Adrenal gland (tissue), 5 donors: ENCODE measurements around the gene F5.

Experiments
- POLR2A ChIP-seq, 2 donors: fragments of 450-650 bp; IDR thresholded peaks; one replicate each; pipeline ENCODE4 v1.6.1; 2017; ENCODE audit warnings: antibody characterized with exemption in 2 of 2, mild to moderate bottlenecking in 2 of 2, moderate library complexity in 1 of 2
- TF ChIP-seq, protein P1 (sequence below), 6 experiments: fragments of 450-650 bp in 4 of 6; fragments of 200-600 bp in 2 of 6; sonication (generic) in 1 of 6; IDR thresholded peaks; 1 replicate in 5 of 6; 2 replicates in 1 of 6; pipeline versions ENCODE4 v1.5.1 to v1.8.0; 2016 to 2021; ENCODE audit warnings: antibody characterized with exemption in 6 of 6, mild to moderate bottlenecking in 2 of 6, moderate library complexity in 1 of 6
- donor health status: DM: no; HTN: no; CAD: no.

DNA sequence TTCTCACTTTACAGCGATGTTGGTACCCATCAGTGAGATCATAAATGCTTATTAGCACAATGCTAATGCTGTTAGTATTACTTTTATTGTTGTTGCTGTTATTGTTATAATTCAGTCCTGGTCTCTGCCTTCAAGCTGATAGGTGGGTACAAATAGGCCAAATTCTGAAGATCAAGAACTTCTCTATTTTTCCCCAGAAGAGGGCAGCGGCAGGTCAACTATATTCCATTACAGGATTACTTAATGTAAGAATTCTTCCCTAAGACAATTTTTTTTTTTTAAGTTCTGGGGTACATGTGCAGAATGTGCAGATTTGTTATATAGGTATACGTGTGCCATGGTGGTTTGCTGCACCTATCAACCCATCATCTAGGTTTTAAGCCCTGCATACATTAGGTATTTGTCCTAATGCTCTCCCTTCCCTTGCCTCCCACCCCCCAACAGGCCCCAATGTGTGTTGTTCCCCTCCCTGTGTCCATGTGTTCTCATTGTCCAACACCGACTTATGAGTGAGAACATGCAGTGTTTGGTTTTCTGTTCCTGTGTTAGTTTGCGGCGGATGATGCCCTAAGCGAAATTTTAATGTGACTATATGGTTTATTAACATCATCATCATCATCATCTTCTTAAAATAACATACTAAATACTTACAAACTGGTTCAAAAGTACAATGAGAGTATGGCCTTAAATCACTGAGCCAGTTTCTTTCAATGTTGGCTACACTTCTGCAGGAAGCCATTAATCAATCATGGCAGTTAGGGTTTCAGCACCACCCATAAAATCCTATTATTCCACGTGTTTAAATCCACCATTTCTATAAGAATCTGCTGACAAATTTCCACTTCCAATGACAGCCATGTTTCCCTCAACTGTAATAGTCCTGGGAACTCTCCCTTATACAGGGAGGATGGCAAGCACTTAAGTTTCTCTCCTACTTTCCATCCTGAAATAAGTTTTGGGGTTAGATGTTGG, 119.7 kb downstream of the F5 start:
- no peak for TF ChIP-seq POLR2A (IDR thresholded peaks at IDR 0.05)
- TF ChIP-seq, protein P1, sequence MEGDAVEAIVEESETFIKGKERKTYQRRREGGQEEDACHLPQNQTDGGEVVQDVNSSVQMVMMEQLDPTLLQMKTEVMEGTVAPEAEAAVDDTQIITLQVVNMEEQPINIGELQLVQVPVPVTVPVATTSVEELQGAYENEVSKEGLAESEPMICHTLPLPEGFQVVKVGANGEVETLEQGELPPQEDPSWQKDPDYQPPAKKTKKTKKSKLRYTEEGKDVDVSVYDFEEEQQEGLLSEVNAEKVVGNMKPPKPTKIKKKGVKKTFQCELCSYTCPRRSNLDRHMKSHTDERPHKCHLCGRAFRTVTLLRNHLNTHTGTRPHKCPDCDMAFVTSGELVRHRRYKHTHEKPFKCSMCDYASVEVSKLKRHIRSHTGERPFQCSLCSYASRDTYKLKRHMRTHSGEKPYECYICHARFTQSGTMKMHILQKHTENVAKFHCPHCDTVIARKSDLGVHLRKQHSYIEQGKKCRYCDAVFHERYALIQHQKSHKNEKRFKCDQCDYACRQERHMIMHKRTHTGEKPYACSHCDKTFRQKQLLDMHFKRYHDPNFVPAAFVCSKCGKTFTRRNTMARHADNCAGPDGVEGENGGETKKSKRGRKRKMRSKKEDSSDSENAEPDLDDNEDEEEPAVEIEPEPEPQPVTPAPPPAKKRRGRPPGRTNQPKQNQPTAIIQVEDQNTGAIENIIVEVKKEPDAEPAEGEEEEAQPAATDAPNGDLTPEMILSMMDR (IDR thresholded peaks at IDR 0.05) = peak in 5 of 6 experiments; percentile 43 to 62 (median 52)
